GM10266 (cell line): ENCODE data around the gene PRKCA.

Experiments
- DNase-seq: peaks from one replicate; pipeline ENCODE4 v3.0.0; 2012; ENCODE audit errors: extremely low spot score
- TF ChIP-seq, protein P1 (sequence below): IDR thresholded peaks from 2 replicates; pipeline ENCODE4 v1.5.1; 2012; ENCODE audit warnings: mild to moderate bottlenecking, low read depth; ENCODE audit not compliant: control insufficient read depth, insufficient read depth; ENCODE audit errors: missing control alignments

The PRKCA gene

DNA sequence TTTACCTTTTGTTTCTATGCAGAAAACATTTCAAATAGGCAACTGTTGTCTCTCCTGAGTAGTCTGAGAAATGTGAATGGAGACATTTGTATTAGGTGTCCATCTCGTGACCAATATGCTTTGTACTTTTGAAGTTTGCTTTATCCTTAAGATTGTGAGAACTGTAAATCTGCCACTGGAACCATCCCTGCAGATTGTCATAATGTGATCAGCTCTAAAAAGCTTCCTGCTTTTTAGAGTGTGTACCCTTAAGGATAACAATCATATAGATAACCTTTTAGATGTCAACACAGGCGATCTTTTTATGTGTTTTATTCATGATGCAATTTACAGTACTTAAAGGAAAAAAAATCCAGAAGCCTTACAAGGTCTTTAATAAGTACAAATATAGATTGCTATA lies 63.5 kb downstream of the PRKCA start:
- TF ChIP-seq, protein P1, sequence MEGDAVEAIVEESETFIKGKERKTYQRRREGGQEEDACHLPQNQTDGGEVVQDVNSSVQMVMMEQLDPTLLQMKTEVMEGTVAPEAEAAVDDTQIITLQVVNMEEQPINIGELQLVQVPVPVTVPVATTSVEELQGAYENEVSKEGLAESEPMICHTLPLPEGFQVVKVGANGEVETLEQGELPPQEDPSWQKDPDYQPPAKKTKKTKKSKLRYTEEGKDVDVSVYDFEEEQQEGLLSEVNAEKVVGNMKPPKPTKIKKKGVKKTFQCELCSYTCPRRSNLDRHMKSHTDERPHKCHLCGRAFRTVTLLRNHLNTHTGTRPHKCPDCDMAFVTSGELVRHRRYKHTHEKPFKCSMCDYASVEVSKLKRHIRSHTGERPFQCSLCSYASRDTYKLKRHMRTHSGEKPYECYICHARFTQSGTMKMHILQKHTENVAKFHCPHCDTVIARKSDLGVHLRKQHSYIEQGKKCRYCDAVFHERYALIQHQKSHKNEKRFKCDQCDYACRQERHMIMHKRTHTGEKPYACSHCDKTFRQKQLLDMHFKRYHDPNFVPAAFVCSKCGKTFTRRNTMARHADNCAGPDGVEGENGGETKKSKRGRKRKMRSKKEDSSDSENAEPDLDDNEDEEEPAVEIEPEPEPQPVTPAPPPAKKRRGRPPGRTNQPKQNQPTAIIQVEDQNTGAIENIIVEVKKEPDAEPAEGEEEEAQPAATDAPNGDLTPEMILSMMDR: no peak
- no peak for DNase-seq

DNA sequence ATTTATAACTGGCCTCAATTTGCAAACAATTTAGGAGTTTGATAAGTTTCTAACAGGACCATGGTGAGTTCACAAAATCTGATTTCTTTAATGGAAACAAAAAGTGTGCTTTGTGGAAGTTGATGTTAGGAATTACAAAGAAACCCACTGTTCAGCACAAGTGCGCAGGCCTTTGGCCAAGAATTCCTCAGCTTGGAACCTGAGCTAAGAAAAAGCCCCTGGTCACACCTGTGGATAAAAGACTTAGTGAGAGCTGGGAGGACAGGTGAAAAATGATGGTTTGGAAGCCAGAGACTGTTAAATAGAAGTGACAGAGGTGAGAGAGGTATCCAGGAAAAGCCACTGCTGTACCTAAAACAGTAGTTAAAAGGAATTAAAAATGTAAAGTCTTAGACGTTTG lies 64.7 kb downstream of the PRKCA start:
- no peak for DNase-seq
- TF ChIP-seq, protein P1: no peak

DNA sequence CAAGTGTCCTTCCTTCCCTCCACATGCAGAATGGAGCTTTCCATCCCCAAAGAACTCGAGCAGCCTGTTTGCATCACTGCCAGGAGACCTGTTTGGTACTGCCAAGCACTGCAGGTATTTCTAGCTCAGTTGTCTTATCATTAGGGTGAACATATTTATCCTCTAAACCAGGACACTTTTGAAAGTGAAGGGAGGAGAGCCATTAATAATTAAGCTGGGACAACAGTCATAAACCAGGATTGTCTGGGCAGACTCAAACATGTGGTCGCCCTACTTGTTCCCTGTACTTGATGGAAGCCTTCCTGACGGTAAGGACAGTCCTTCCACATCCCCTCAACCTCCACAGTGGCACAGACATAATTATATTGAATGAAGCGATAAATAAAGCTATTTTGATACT lies 67.4 kb downstream of the PRKCA start:
- TF ChIP-seq, protein P1: no peak
- DNase-seq: no peak

DNA sequence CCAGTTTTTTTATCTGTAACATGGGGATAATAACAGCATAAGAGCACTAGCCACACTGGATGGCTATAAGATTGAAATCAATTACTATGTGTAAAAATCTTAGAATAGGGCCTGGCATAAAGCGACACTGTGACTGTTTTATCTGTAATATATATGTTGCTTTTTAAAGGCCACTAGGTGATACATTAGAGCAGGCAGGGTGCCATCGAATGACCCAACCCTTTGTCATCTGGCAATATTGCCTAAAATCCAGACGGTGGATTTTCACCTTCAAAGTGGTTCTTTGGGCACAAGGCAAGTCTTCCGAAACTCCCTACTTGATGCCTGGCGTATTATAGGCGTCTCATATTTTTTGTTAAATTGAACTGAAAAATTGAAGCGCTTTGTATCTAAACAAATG lies 69.1 kb downstream of the PRKCA start:
- TF ChIP-seq, protein P1: no peak
- DNase-seq: no peak

DNA sequence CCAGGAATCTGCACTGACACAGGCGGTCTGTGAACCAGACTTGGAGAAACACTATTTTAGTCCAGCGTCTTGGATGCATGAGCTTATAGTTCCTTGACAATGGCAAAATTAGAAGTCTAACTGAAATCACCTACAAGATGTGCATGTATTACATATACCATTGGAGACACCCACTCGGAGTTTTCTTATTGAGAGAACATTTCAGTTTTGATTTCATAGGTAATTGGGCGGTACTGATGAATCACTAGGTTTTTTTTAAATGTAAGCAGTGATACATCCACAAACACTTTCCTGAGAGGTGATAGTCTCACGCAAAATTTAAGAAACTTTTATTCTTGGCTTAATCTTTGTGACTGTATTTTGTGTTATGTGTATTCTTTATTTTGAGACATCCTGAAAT lies 69.8 kb downstream of the PRKCA start:
- TF ChIP-seq, protein P1: no peak
- DNase-seq: no peak

DNA sequence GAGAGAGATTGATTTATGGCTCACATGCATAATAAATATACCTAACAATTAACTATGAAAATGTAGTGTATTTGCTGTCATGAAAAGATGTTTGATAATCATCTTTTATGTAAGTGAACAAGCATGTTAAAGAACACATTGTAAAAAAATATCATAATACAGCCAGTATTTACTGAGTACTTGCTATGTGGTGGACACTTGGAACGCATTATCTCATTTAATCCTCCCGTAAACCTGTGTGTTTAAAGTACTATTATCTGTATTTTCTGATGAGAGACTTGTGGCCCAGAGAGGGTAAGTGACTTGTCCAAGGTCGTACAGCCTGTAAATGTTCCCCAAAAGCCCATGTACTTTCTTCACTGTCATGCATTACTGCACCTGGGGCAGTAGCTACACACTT lies 70.7 kb downstream of the PRKCA start:
- TF ChIP-seq, protein P1: no peak
- no peak for DNase-seq

DNA sequence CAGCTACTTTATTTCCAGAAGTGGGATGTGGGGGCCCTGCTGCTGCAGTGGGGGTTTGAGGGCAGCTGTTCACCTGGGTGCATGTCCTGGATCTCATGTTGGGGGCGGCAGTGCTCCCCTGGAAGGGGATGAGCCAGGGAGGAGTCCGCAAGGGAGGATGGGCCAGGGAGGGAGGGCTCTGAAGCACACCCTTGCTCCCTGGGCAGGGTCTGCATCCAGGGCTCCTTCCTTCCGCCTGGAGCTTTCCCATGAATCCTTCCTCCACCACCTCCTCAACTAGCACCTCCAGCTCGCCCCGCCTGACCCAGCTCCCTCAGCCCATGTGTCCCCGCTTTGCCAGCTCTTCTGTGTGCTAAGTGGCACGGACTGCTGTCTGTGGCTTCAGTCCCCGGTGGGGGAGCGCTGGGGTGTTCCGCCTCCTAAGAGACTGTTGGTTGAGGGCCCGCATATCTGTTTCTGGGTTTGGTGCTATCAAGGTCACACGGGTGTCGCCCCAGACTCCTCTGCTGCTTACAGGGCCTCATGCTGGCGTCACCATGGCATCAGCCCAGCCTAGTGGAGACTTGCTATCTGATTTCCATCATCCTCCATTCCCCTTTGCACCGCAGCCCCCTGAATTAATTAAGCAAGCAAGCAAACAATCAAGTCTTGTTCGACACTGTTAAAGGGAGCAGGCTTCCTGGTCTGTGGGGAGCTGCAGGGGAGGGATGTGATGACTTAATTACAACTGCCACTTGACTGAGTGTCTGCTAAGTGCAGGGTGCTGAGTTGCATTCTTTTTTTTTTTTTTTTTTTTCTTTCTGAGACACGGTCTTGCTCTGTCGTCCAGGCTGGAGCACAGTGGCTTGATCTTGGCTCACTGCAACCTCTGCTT lies 71.8 kb downstream of the PRKCA start:
- no peak for DNase-seq
- TF ChIP-seq, protein P1: no peak
